Stomach (tissue), 9 donors: ENCODE results near the gene AMIGO3. TPM values are rescaled to one million over a fixed set of nuclear protein-coding genes. Genes with fewer than 3 reads are reported as not detected.

Experiments used
- DNase-seq, 2 donors: peaks; one replicate each; pipeline versions ENCODE4 v3.0.0 to v3.0.0-alpha.2; 2013 to 2019
- H3K27ac ChIP-seq, 5 donors: fragments of 200-600 bp in 4 of 5; sonication (generic) in 4 of 5; one replicate each; pipeline ENCODE4 v1.5.1; 2013 to 2019; ENCODE audit warnings: mild to moderate bottlenecking in 1 of 5, moderate library complexity in 1 of 5
- H3K27me3 ChIP-seq, 3 donors: fragments of 200-600 bp; sonication (generic); one replicate each; pipeline ENCODE4 v1.5.1; 2017 to 2019; ENCODE audit warnings: mixed run types in 1 of 3
- H3K36me3 ChIP-seq, 4 donors: fragments of 200-600 bp; sonication (generic); 1 replicate in 3 of 4; 2 replicates in 1 of 4; pipeline ENCODE4 v1.5.1; 2016 to 2019
- H3K4me1 ChIP-seq, 4 donors: fragments of 200-600 bp; sonication (generic); one replicate each; pipeline ENCODE4 v1.5.1; 2016 to 2019
- H3K4me3 ChIP-seq, 4 donors: fragments of 200-600 bp; sonication (generic) in 3 of 4; one replicate each; pipeline ENCODE4 v1.5.1; 2016 to 2019; ENCODE audit warnings: mild to moderate bottlenecking in 1 of 4
- H3K9me3 ChIP-seq, 4 donors: fragments of 200-600 bp; sonication (generic); one replicate each; pipeline ENCODE4 v1.5.1; 2016 to 2019
- CTCF ChIP-seq, 7 experiments: fragments of 450-650 bp in 4 of 7; fragments of 200-600 bp in 3 of 7; sonication (generic) in 3 of 7; IDR thresholded peaks; one replicate each; pipeline ENCODE4 v1.5.1; 2016 to 2019; ENCODE audit warnings: antibody characterized with exemption in 7 of 7, control low read depth in 2 of 7, mild to moderate bottlenecking in 1 of 7
- EP300 ChIP-seq: sonication (generic); formaldehyde crosslinking; IDR thresholded peaks from one replicate; pipeline ENCODE4 v1.6.1; 2017; ENCODE audit warnings: antibody characterized with exemption
- POLR2A ChIP-seq, 4 donors: fragments of 450-650 bp; IDR thresholded peaks; one replicate each; pipeline ENCODE4 v1.6.1; 2016; ENCODE audit warnings: antibody characterized with exemption in 4 of 4, control low read depth in 2 of 4, mild to moderate bottlenecking in 1 of 4, moderate library complexity in 1 of 4
- POLR2AphosphoS5 ChIP-seq, 3 donors: sonication (generic); formaldehyde crosslinking; IDR thresholded peaks; one replicate each; pipeline ENCODE4 v1.6.1; 2016; ENCODE audit warnings: antibody characterized with exemption in 3 of 3
- WGBS, 5 donors: extraction: QIAGEN DNeasy Blood & Tissue Kit in 3 of 5; methylation state at CpG; one replicate each; pipeline versions ENCODE4 v1.1.5 to v1.1.7; 2013 to 2018; 5-methylcytosine and 5-hydroxymethylcytosine counted together
- intact Hi-C: fragments of 100-400 bp; cut with DNase I; formaldehyde crosslinking; loops from one replicate; pipeline ENCODE4 v1.15.1; 2023; ENCODE audit warnings: low total_unique reads
- polyA plus RNA-seq, 3 donors: library from polyadenylated mRNA; stranded (reverse); fragments of 200-250 nt; gene quantifications; one replicate each; pipeline ENCODE4 v1.2.3, GENCODE V29; 2013
- total RNA-seq, 5 donors: library from RNA; depleted of rRNA; stranded (reverse); fragments of >200 nt; gene quantifications; one replicate each; pipeline versions ENCODE4 v1.1.0 to v1.2.3, GENCODE V29; 2014 to 2016
- donor health status: healthy with polysubstance abuse.
- donor health status: Bipolar disorder and iron deficiency.
- donor health status: healthy.

The AMIGO3 gene
- total and polyA plus RNA-seq, 8 donors = 0.19 to 1.3 (median 0.80) TPM; not detected in 4

DNA sequence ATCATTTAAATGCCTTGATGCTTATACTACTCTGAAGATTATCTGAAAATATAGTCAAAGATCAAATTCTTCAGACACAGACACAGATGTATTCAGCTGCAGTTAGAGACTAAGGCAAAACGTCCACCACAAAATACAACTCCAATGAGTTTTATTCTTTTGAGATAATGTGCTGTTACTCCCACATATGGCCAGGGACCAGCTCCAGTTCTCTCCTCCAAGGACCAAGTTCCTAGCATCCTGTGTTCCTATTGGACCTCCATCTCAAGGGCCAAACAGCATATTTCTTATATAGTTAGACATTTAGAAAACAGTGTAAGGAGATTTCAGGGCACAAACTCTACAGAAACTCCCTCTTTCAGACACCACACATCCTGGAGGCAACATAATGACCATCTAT, 39.7 kb upstream of the AMIGO3 start:
- peak in 1 of 2 donors; percentile 20 for DNase-seq
- Histone ChIP-seq H3K36me3 (peaks cover 0 to 8% (median 6%) of the 10 kb centered on the region in 4 donors), H3K4me1 (peaks cover 0 to 48% (median 22%) of the 10 kb centered on the region in 4 donors), H3K27me3 (no peaks in the 10 kb centered on the region), H3K27ac (no peak overlapping the region), H3K9me3 (no peaks in the 10 kb centered on the region), H3K4me3 (no peak overlapping the region)
- TF ChIP-seq CTCF (IDR thresholded peaks at IDR 0.05) (no peak), POLR2AphosphoS5 (IDR thresholded peaks at IDR 0.05) (no peak), POLR2A (IDR thresholded peaks at IDR 0.05) (no peak), EP300 (no peak)
- 19 to 44% (median 34%) methylated on average over 1 of the region's 1 CpG for WGBS, 5 donors
- intact Hi-C loops = no loop called here

DNA sequence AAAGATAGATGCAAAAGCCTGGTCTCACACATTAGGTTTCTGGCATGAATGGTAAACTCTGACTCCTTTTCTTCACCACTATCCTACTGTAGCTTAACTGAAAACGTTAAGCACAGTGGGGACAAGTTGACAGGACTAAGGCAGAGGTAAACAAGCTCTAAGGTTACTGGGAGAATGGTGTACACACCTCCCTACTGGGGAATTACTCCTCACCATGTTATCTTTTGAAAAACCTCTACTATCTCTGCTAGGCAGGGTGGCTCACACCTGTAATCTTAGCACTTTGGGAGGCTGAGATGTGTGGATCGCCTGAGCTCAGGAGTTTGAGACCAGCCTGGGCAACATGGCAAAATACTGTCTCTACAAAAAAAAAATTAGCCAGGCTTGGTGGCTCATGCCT, 37.7 kb upstream of the AMIGO3 start:
- peaks cover 7 to 59% (median 32%) of the 10 kb centered on the region in 4 donors for H3K4me1 ChIP-seq
- no peaks in the 10 kb centered on the region for H3K9me3 ChIP-seq
- 47 to 66% (median 59%) methylated on average over 2 of the region's 2 CpGs for WGBS, 5 donors
- no peaks in the 10 kb centered on the region for H3K36me3 ChIP-seq
- TF ChIP-seq POLR2AphosphoS5 (IDR thresholded peaks at IDR 0.05) = no peak
- no peak for TF ChIP-seq POLR2A (IDR thresholded peaks at IDR 0.05)
- TF ChIP-seq CTCF (IDR thresholded peaks at IDR 0.05) = no peak
- no peak for TF ChIP-seq EP300
- H3K27ac ChIP-seq = no peak overlapping the region
- intact Hi-C loops = no loop called here
- DNase-seq = no peak
- no peaks in the 10 kb centered on the region for H3K27me3 ChIP-seq
- H3K4me3 ChIP-seq = no peak overlapping the region

- intact Hi-C loops = no loop called here
- TF ChIP-seq EP300 (no peak), POLR2AphosphoS5 (IDR thresholded peaks at IDR 0.05) (no peak), CTCF (IDR thresholded peaks at IDR 0.05) (no peak), POLR2A (IDR thresholded peaks at IDR 0.05) (no peak)
- no peak for DNase-seq
- no peaks in the 10 kb centered on the region for H3K36me3 ChIP-seq
- H3K4me1 ChIP-seq = peaks cover 7 to 60% (median 35%) of the 10 kb centered on the region in 4 donors
- 57 to 70% (median 63%) methylated on average over 1 of the region's 1 CpG for WGBS, 5 donors
- no peaks in the 10 kb centered on the region for H3K27me3 ChIP-seq
- no peak overlapping the region for H3K4me3 ChIP-seq
- H3K27ac ChIP-seq = no peak overlapping the region
- no peaks in the 10 kb centered on the region for H3K9me3 ChIP-seq
Observed at GRCh38 chr3:49756036-49756435, 36.6 kb upstream of the AMIGO3 start.

- H3K4me3 ChIP-seq = no peak overlapping the region
- intact Hi-C loops = no loop called here
- 85 to 94% (median 88%) methylated on average over 1 of the region's 1 CpG for WGBS, 5 donors
- H3K27ac ChIP-seq = no peak overlapping the region
- H3K4me1 ChIP-seq = peaks cover 7 to 69% (median 32%) of the 10 kb centered on the region in 4 donors
- H3K27me3 ChIP-seq = no peaks in the 10 kb centered on the region
- no peaks in the 10 kb centered on the region for H3K9me3 ChIP-seq
- peaks cover 0 to 11% (median 4%) of the 10 kb centered on the region in 4 donors for H3K36me3 ChIP-seq
- DNase-seq = no peak
- TF ChIP-seq EP300 (no peak), POLR2A (IDR thresholded peaks at IDR 0.05) (no peak), CTCF (IDR thresholded peaks at IDR 0.05) (no peak), POLR2AphosphoS5 (IDR thresholded peaks at IDR 0.05) (no peak)
Observed at GRCh38 chr3:49754536-49754935, 35.1 kb upstream of the AMIGO3 start.
